ENCODE results near the gene PAX8. TPM values are rescaled to one million over a fixed set of nuclear protein-coding genes. Genes with fewer than 3 reads are reported as not detected.

The PAX8 gene
- total RNA-seq, 5 donors from 2014 or later (not counting 1 experiment from before 2014, with no cell fraction given) = 1.0 to 1.8 (median 1.3) TPM

- 76% methylated on average over 3 of the region's 12 CpGs for WGBS (ENCODE audit: insufficient coverage)
- Mint-ChIP-seq H3K9me3 (no peaks in the 10 kb centered on the region), H3K27ac (no peak overlapping the region), H3K4me1 (peaks cover 3 to 17% (median 4%) of the 10 kb centered on the region in 3 donors), H3K27me3 (peaks cover 18 to 23% of the 10 kb centered on the region in 2 donors), H3K36me3 (no peaks in the 10 kb centered on the region), H3K4me3 (no peak overlapping the region)
- Histone ChIP-seq H3K9me3 (no peaks in the 10 kb centered on the region), H3K27me3 (replicated peaks in 1 of 2; ENCODE audit: control insufficient read depth in 2 of 2, extremely low read depth in 1 of 2, insufficient read depth in 2 of 2, low read length in 1 of 2) (peaks cover 2 to 34% of the 10 kb centered on the region in 2 experiments), H3K36me3 (ENCODE audit: control insufficient read depth in 2 of 2, extremely low read depth in 1 of 2, insufficient read depth in 1 of 2, low read length in 1 of 2) (no peaks in the 10 kb centered on the region), H3K4me3 (ENCODE audit: control insufficient read depth in 1 of 2, extremely low read depth in 1 of 2, low read length in 1 of 2) (no peak overlapping the region), H3K4me1 (ENCODE audit: control insufficient read depth in 1 of 2, extremely low read depth in 1 of 2, insufficient read depth in 2 of 2, low read length in 2 of 2) (peaks cover 0 to 12% of the 10 kb centered on the region in 2 experiments), H3K27ac (ENCODE audit: low read length) (no peak overlapping the region)
- ATAC-seq (replicated peaks in 1 of 4) (no peak), DNase-seq (no peak)
- ChIA-PET CTCF (no interaction called here), POLR2A (no interaction called here)
These were observed 3.4 kb upstream of the PAX8 start for GRCh38 chr2:113281910-113282746.

GRCh38 chr2:113278073-113278741 lies 514 bp downstream of the PAX8 start:
- Mint-ChIP-seq H3K4me3 (peak overlapping the region in 1 of 3 donors; percentile 70), H3K4me1 (peaks cover 20 to 31% (median 26%) of the 10 kb centered on the region in 3 donors), H3K36me3 (no peaks in the 10 kb centered on the region), H3K27me3 (peaks cover 31 to 59% of the 10 kb centered on the region in 2 donors), H3K9me3 (no peaks in the 10 kb centered on the region), H3K27ac (no peak overlapping the region)
- WGBS (ENCODE audit: insufficient coverage) = 25% methylated on average over 42 of the region's 49 CpGs
- H3K4me1 ChIP-seq (ENCODE audit: control insufficient read depth in 1 of 2, extremely low read depth in 1 of 2, insufficient read depth in 2 of 2, low read length in 2 of 2) = peaks cover 5 to 28% of the 10 kb centered on the region in 2 experiments
- peaks cover 18 to 51% of the 10 kb centered on the region in 2 experiments for H3K27me3 ChIP-seq (replicated peaks in 1 of 2; ENCODE audit: control insufficient read depth in 2 of 2, extremely low read depth in 1 of 2, insufficient read depth in 2 of 2, low read length in 1 of 2)
- no peak overlapping the region for H3K27ac ChIP-seq (ENCODE audit: low read length)
- DNase-seq (no peak), ATAC-seq (replicated peaks in 1 of 4) (no peak)
- H3K9me3 ChIP-seq = no peaks in the 10 kb centered on the region
- POLR2A ChIA-PET = interaction anchor here in 1 of 2 donors (0.5 kb wide), 1 partner anchor 106 kb away, joined by 3 read pairs; no protein-coding TSS in a partner anchor
- H3K4me3 ChIP-seq (ENCODE audit: control insufficient read depth in 1 of 2, extremely low read depth in 1 of 2, low read length in 1 of 2) = no peak overlapping the region
- no peaks in the 10 kb centered on the region for H3K36me3 ChIP-seq (ENCODE audit: control insufficient read depth in 2 of 2, extremely low read depth in 1 of 2, insufficient read depth in 1 of 2, low read length in 1 of 2)
- CTCF ChIA-PET = interaction anchor here (0.7 to 0.8 kb wide), 2 partner anchors 27 to 28 kb away, joined by 3 to 4 read pairs; no protein-coding TSS in a partner anchor

- H3K4me3 Mint-ChIP-seq = peak overlapping the region; percentile 24 to 70 (median 60)
- H3K36me3 Mint-ChIP-seq = no peaks in the 10 kb centered on the region
- H3K9me3 ChIP-seq = no peaks in the 10 kb centered on the region
- 2% methylated on average over 45 of the region's 56 CpGs for whole genome bisulfite sequencing (ENCODE audit: insufficient coverage)
- peaks cover 31 to 64% of the 10 kb centered on the region in 2 donors for H3K27me3 Mint-ChIP-seq
- no peak overlapping the region for H3K27ac ChIP-seq (ENCODE audit: low read length)
- H3K4me1 ChIP-seq (ENCODE audit: control insufficient read depth in 1 of 2, extremely low read depth in 1 of 2, insufficient read depth in 2 of 2, low read length in 2 of 2) = peaks cover 5 to 34% of the 10 kb centered on the region in 2 experiments
- CTCF ChIA-PET = interaction anchor here (0.7 to 0.8 kb wide), 2 partner anchors 26 to 28 kb away, joined by 3 to 4 read pairs; no protein-coding TSS in a partner anchor
- ATAC-seq (replicated peaks in 1 of 4) (peak in 1 of 4 experiments; percentile 21), DNase-seq (no peak)
- peak overlapping the region in 1 of 2 donors; percentile 33 for H3K4me3 ChIP-seq (ENCODE audit: control insufficient read depth in 1 of 2, extremely low read depth in 1 of 2, low read length in 1 of 2)
- H3K27ac Mint-ChIP-seq = no peak overlapping the region
- H3K36me3 ChIP-seq (ENCODE audit: control insufficient read depth in 2 of 2, extremely low read depth in 1 of 2, insufficient read depth in 1 of 2, low read length in 1 of 2) = no peaks in the 10 kb centered on the region
- peaks cover 23 to 30% (median 25%) of the 10 kb centered on the region in 3 donors for H3K4me1 Mint-ChIP-seq
- H3K9me3 Mint-ChIP-seq = no peaks in the 10 kb centered on the region
- H3K27me3 ChIP-seq (replicated peaks in 1 of 2; ENCODE audit: control insufficient read depth in 2 of 2, extremely low read depth in 1 of 2, insufficient read depth in 2 of 2, low read length in 1 of 2) = peaks cover 18 to 52% of the 10 kb centered on the region in 2 experiments
- POLR2A ChIA-PET = interaction anchor here in 1 of 2 donors (0.5 kb wide), 1 partner anchor 107 kb away, joined by 3 read pairs; no protein-coding TSS in a partner anchor
These were observed 1.1 kb downstream of the PAX8 start for GRCh38 chr2:113277474-113278072.

- Mint-ChIP-seq H3K4me1 (peaks cover 22 to 30% (median 25%) of the 10 kb centered on the region in 3 donors), H3K9me3 (no peaks in the 10 kb centered on the region), H3K27me3 (peaks cover 28 to 70% of the 10 kb centered on the region in 2 donors), H3K27ac (no peak overlapping the region), H3K4me3 (peak overlapping the region; percentile 24 to 70 (median 60)), H3K36me3 (no peaks in the 10 kb centered on the region)
- Histone ChIP-seq H3K27ac (ENCODE audit: low read length) (no peak overlapping the region), H3K4me1 (ENCODE audit: control insufficient read depth in 1 of 2, extremely low read depth in 1 of 2, insufficient read depth in 2 of 2, low read length in 2 of 2) (peaks cover 5 to 34% of the 10 kb centered on the region in 2 experiments), H3K36me3 (ENCODE audit: control insufficient read depth in 2 of 2, extremely low read depth in 1 of 2, insufficient read depth in 1 of 2, low read length in 1 of 2) (no peaks in the 10 kb centered on the region), H3K4me3 (ENCODE audit: control insufficient read depth in 1 of 2, extremely low read depth in 1 of 2, low read length in 1 of 2) (peak overlapping the region in 1 of 2 donors; percentile 48), H3K9me3 (no peaks in the 10 kb centered on the region), H3K27me3 (replicated peaks in 1 of 2; ENCODE audit: control insufficient read depth in 2 of 2, extremely low read depth in 1 of 2, insufficient read depth in 2 of 2, low read length in 1 of 2) (peaks cover 21 to 58% of the 10 kb centered on the region in 2 experiments)
- ATAC-seq (replicated peaks in 1 of 4) (peak in 1 of 4 experiments; percentile 44), DNase-seq (no peak)
- ChIA-PET CTCF (interaction anchor here (0.6 to 0.7 kb wide), 3 partner anchors 12 to 28 kb away, joined by 4 read pairs; no protein-coding TSS in a partner anchor), POLR2A (interaction anchor here (0.6 kb wide), 2 partner anchors 41 to 453 kb away, joined by 3 to 4 read pairs; no protein-coding TSS in a partner anchor)
- 12% methylated on average over 33 of the region's 41 CpGs for WGBS (ENCODE audit: insufficient coverage)
These were observed 1.8 kb downstream of the PAX8 start for GRCh38 chr2:113276761-113277425.

GRCh38 chr2:113276216-113276760 lies 2.4 kb downstream of the PAX8 start:
- peaks cover 21 to 60% of the 10 kb centered on the region in 2 experiments for H3K27me3 ChIP-seq (replicated peaks in 1 of 2; ENCODE audit: control insufficient read depth in 2 of 2, extremely low read depth in 1 of 2, insufficient read depth in 2 of 2, low read length in 1 of 2)
- H3K36me3 ChIP-seq (ENCODE audit: control insufficient read depth in 2 of 2, extremely low read depth in 1 of 2, insufficient read depth in 1 of 2, low read length in 1 of 2) = no peaks in the 10 kb centered on the region
- peaks cover 5 to 34% of the 10 kb centered on the region in 2 experiments for H3K4me1 ChIP-seq (ENCODE audit: control insufficient read depth in 1 of 2, extremely low read depth in 1 of 2, insufficient read depth in 2 of 2, low read length in 2 of 2)
- Mint-ChIP-seq H3K4me3 (peak overlapping the region in 1 of 3 donors; percentile 70), H3K36me3 (no peaks in the 10 kb centered on the region), H3K9me3 (no peaks in the 10 kb centered on the region), H3K4me1 (peaks cover 22 to 30% (median 25%) of the 10 kb centered on the region in 3 donors), H3K27ac (no peak overlapping the region), H3K27me3 (peaks cover 33 to 76% of the 10 kb centered on the region in 2 donors)
- WGBS (ENCODE audit: insufficient coverage) = 0% methylated on average over 1 of the region's 18 CpGs
- H3K9me3 ChIP-seq = no peaks in the 10 kb centered on the region
- DNase-seq (no peak), ATAC-seq (replicated peaks in 1 of 4) (no peak)
- CTCF ChIA-PET = interaction anchor here (0.6 to 0.7 kb wide), 2 partner anchors 12 to 27 kb away, joined by 4 read pairs; no protein-coding TSS in a partner anchor
- POLR2A ChIA-PET = interaction anchor here (0.6 kb wide), 2 partner anchors 41 to 454 kb away, joined by 3 to 4 read pairs; no protein-coding TSS in a partner anchor
- no peak overlapping the region for H3K27ac ChIP-seq (ENCODE audit: low read length)
- H3K4me3 ChIP-seq (ENCODE audit: control insufficient read depth in 1 of 2, extremely low read depth in 1 of 2, low read length in 1 of 2) = peak overlapping the region in 1 of 2 donors; percentile 58
